Stimulated activated naive CD4-positive, alpha-beta T cell treated with Interleukin-2 at 50 U/mL for 16 hours (primary cell): Measurements from ENCODE around the gene STAB2.
"Not testable (repeated sequence)": the region's sequence is repeated elsewhere in the genome, so short reads cannot be mapped to it uniquely, and the experiment has no call there.

Experiments
- DNase-seq: peaks from one replicate; lab custom pipeline; 2025; lab: John Stamatoyannopoulos, UW

The STAB2 gene

DNA sequence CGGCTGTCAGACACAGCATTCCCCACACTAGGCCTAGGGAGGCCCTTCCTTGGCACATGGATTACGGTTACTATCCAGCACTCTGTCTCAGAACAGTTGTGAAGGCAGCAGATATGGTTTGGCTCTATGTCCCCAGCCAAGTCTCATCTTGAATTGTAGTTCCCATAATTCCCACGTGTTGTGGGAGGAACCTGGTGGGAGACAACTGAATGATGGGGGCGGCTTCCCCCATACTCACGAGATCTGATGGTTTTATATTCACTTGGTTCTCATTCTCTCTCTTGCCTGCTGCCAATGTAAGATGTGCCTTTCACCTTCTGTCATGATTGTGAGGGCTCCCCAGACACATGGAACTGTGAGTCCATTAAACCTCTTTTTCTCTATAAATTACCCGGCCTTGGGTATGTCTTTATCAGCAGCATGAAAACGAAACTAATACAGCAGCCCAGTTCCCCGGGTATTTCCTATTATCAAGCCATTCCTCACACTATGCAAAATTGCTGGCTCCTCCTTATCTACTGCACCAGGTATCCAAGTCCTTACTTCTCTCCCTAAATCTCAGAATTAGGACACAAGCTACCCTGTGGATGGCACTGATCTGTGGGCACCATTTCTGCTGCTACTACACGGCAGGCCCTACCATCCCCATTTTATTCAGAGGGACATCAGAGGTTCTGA lies 220.6 kb downstream of the STAB2 start:
- DNase-seq = no peak

DNA sequence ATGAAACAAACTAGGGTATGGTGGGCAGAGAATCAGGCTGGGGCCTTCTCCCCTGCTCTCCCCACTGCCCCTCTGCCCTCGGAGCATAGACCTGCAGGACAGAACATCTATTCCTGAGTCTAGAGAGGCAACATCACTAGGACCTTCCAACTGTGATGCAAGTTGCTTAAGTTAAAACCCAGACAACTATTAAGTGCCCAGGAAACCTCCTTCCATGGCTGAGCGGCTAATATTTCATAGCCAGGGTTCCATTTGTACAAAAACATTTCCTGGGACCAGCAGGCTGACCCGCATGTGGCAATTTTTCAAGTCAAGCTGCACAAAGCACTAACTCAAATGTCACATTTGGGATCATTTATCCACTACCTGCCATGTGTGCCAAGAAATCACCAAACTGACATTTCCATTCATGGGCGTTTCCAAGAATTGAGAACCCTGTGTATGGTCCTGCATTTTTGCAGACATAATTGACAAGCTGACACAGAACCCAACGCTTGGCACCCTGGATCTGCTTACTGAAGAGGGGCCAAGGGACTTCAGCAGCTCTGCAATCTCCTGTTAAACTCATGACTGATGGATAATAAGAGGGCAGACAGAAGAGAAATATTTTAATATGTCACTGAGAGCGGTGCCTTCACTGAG lies 221.3 kb downstream of the STAB2 start:
- DNase-seq = no peak

DNA sequence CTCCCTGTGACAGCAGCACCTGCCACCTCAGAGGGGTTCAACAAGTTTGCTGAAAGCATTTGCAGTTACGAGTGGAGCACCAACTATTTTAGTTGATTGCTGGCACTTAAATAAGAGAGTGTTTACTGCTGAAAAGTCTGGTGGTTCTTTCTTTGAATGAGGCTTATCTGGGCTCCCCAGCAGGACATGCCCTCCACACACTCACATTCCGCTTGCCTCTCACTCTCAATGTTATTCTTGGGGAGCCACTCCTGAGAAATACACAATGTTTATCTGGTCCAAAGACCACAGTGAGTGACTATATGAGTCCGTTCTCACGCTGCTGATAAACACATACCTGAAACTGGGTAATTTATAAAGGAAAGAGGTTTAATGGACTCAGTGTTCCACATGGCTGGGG lies 222.1 kb downstream of the STAB2 start:
- DNase-seq = no peak

DNA sequence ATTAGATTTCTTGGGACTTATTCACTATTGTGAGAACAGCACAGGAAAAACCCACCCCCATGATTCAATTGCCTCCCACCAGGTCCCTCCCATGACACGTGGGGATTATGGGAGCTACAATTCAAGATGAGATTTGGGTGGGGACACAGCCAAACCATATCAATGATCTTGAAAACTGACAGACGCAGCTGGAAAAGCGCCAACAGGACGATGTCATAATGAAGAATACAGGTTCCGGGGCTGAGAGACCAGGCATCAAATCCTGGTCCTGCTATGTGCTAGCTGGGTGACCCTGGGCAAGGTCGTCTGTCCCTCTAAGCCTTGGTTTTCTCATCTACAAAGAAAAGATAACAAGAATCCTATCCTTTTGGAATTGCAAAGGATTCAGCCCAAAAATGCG lies 222.6 kb downstream of the STAB2 start:
- not testable (repeated sequence) for DNase-seq

DNA sequence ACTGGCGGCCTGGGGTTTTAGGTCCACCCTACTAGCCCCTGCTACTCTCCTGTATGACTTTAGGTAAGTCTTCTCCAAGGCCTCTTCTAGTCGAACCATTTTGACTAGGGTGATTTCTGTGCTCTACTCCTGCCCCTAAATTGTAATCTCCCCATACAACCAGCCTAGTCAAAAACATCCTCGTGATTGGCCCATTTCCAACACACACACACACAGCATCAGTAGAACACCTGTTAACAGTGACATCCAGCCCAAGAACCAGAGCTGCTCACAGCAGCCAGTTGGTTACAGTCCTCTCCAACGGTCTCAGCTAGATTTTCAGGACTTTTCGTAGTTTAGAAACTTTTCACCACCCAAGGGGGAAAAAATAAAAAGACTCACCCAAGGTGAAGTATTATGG lies 223.0 kb downstream of the STAB2 start:
- DNase-seq = no peak

DNA sequence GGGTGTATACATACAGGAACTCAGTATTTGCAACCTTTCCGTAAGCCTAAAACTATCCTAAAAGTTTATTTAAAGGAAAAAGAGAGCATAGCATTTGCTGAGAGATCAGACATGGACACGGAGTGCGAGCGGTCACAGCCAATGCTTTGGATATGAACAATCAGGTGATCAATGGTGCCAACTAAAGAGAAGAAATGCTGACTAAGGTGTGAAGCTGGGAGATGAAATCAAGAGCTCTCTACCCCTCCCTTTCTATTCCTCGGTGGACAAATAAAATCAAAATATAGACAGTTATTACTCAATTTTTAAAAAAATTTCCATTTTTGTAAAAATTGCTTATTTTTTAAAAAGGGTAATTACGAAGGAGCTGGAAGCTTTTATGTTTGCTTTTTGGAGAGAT lies 224.7 kb downstream of the STAB2 start:
- no peak for DNase-seq

DNA sequence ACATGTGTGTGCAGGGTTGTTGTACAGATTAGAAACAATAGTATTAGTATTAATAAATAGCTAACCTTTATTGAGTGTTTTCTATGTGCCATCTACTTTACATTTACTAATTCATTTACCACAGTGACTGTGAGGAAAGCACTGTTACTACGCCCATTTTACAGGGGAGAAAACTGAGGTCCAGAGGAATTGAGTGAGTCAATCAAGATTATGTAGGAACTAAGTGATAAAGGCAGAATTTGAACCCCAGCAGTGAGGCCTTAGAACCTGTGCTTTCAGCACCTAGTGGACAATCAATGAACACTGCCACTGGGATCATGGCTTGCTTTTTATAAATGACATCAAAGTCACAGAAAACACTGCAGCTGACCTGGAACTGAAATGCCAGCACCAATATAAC lies 225.7 kb downstream of the STAB2 start:
- no peak for DNase-seq

DNA sequence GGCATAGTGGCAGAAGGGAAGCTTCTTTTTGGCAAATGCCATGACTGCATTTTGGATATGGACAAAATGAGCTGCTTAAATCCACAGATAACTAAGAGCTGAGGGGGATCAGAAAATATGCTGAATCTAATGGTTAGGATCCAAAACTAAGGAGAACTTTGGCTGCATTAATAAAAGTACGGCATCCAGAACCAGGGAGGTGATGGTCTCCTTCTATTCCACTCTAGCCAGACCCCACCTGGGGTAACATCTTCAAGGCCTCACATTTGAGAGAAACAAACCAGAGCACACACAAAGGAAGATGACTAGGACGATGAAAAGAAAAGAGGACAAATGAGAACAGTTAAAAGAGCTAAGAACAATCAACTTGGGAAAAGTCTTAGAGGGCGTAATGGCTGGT lies 226.4 kb downstream of the STAB2 start:
- no peak for DNase-seq

DNA sequence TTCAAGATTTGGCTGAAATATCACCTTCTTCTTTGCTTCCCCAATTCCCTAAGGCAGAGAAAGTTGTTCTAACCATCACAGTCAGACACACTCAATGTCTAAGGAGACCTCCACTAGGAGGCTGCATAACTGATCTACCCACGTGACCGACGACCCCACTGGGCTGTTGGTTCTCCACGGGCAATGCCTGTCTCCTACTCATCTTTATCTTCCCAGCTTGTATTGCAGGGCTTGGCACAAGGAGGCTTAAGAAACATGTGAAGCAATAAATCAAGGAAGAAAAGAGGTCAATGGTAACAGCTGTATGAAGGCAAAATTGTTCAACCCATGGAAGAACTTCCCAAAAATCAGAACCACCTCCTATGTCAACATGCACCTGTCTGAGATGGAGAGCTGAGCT lies 226.9 kb downstream of the STAB2 start:
- DNase-seq = no peak

DNA sequence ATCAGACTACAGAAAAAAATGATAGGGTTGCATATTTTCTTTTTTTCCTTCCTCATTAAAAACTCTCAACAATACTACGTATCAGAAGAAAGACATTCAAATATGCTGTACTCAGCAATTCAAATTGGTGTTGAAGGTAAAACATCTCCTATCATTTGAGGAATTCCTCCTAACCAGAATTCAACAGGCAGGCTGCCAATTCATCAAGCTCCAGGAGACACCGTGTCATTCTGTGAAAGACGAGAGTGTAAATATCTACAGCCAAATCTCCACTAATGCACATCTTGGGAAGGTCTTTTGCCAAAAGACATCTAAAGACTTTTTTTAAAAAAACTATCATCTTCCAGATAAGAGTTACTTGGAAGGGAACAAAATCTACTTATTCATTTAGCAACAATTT lies 227.4 kb downstream of the STAB2 start:
- DNase-seq = no peak
